NT2/D1 (cell line): ENCODE data around the gene POU2F2.
"Not testable (repeated sequence)": the region's sequence is repeated elsewhere in the genome, so short reads cannot be mapped to it uniquely, and the experiment has no call there.

Experiments
- DNase-seq: peaks from one replicate; pipeline ENCODE4 v3.0.0-alpha.2; 2011; ENCODE audit warnings: low read depth, low spot score
- H3K27me3 ChIP-seq: 2 replicates; pipeline ENCODE4 v1.6.0; 2011; ENCODE audit warnings: mild to moderate bottlenecking; ENCODE audit not compliant: insufficient read length, insufficient read depth
- H3K36me3 ChIP-seq: 2 replicates; pipeline ENCODE4 v1.6.1; 2011; ENCODE audit warnings: mild to moderate bottlenecking, low read length, mixed read lengths; ENCODE audit not compliant: insufficient read depth, insufficient read length
- H3K4me1 ChIP-seq: 2 replicates; pipeline ENCODE4 v1.5.1; 2011; ENCODE audit not compliant: insufficient read depth, insufficient read length
- H3K4me3 ChIP-seq: 2 replicates; pipeline ENCODE4 v1.5.1; 2011; ENCODE audit warnings: low read depth; ENCODE audit not compliant: insufficient read length
- H3K9ac ChIP-seq: 2 replicates; pipeline ENCODE4 v1.6.0; 2011; ENCODE audit warnings: low read depth; ENCODE audit not compliant: insufficient read length
- H3K9me3 ChIP-seq: 2 replicates; pipeline ENCODE4 v1.5.1; 2011; ENCODE audit warnings: mild to moderate bottlenecking, low read length; ENCODE audit not compliant: insufficient read depth
- SUZ12 ChIP-seq: IDR thresholded peaks from 2 replicates; pipeline ENCODE4 v1.6.1; 2011; ENCODE audit not compliant: insufficient read length, insufficient read depth; ENCODE audit errors: extremely low read depth
- YY1 ChIP-seq: IDR thresholded peaks from 2 replicates; pipeline ENCODE4 v1.6.1; 2011; ENCODE audit not compliant: insufficient read length, insufficient read depth
- ZNF274 ChIP-seq: IDR thresholded peaks from 2 replicates; pipeline ENCODE4 v1.6.1; 2011; ENCODE audit warnings: mild to moderate bottlenecking, low read depth, low read length

POU2F2 gene

DNA sequence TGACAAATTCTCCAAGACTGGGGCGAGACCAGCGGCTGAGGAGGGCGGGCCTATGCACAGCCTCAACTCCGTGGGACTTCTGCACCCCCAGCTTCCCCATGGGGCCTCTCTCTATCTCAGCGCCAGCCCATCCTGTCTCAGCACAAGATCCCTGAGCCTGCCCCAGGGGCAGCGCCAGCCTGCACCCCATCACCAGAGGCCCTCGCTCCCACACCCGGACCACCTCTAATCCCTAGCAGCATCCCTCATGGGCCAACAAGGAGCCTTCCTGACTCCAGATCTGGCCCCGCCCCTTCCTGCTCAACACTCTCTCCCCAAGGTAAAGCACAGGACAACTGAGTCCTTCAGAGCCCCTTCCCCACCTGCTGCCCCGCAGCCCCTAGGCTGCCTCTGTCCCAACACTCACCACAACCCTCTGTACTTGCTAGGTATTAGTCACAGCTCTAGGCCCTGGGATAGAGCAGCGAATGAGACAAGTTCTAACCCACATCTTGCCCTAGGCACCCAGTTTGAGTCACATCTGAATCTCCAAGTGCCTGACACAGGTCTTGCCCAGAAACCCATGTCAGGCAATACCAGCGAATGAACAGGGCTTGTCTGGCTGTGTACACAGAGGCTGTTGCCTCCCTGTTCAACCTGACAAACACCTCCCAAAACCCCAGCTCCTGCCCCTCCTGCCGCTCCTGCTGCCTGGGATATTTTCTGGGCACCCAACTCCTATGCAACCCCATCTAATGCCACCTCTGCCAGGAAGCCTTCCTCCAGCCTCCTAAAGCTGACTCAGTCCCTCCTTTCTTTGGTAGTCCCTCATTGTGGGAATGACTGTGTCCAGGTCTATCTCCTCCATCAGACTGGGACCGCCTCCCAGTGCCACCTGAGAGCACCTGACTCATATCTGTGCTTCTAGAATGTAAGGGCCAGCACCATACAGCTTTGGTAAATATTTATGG lies 80.8 kb downstream of the POU2F2 start:
- Histone ChIP-seq H3K4me1 (peaks cover 3% of the 10 kb centered on the region), H3K9me3 (no peaks in the 10 kb centered on the region), H3K4me3 (no peak overlapping the region), H3K9ac (no peak overlapping the region), H3K36me3 (peaks cover 37% of the 10 kb centered on the region), H3K27me3 (no peaks in the 10 kb centered on the region)
- TF ChIP-seq SUZ12 (no peak), ZNF274 (no peak), YY1 (no peak)
- no peak for DNase-seq

DNA sequence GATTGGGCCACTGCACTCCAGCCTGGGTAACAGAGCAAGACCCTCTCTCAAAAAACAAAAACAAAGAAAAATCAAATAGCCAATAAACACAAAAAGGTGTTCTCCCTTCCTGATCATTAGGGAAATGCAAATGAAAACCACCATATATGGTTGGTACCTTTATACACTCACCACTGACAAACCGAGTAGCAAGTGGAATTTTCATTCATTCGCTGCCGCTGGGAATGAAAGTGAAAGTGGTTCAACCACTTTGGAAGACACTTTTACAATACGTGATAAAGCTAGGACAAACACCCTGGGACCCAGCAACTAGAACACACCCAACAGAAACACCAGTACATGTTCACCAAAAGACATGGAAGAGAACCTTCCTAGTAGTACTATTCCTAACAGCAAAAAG lies 83.3 kb downstream of the POU2F2 start:
- H3K4me1 ChIP-seq: peaks cover 3% of the 10 kb centered on the region
- no peaks in the 10 kb centered on the region for H3K27me3 ChIP-seq
- no peak for TF ChIP-seq ZNF274
- no peak for TF ChIP-seq SUZ12
- TF ChIP-seq YY1: no peak
- DNase-seq: no peak
- H3K4me3 ChIP-seq: no peak overlapping the region
- H3K36me3 ChIP-seq: peaks cover 22% of the 10 kb centered on the region
- no peaks in the 10 kb centered on the region for H3K9me3 ChIP-seq
- no peak overlapping the region for H3K9ac ChIP-seq

DNA sequence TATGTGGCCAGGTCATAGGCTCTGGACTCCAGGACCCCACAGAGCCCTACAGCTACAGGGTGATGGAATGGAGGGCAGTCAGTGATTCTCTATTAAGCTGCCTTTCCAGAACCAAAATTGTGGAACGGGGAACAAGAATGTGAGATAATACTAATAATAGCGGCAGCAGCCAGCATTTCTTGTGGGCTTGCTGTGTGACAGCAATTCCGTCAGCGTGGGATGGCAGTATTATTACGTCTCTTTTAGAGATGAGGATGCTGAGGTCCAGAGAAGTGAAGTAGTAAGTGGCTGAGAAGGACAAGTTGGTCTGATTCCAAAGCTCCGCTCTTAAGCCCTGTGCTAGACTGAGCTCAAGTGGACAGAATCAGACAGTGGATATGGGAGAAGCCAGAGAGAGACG lies 86.7 kb downstream of the POU2F2 start:
- DNase-seq: no peak
- Histone ChIP-seq H3K4me1 (no peaks in the 10 kb centered on the region), H3K27me3 (no peaks in the 10 kb centered on the region), H3K36me3 (peaks cover 15% of the 10 kb centered on the region), H3K9me3 (no peaks in the 10 kb centered on the region), H3K4me3 (no peak overlapping the region), H3K9ac (no peak overlapping the region)
- no peak for TF ChIP-seq ZNF274
- no peak for TF ChIP-seq SUZ12
- TF ChIP-seq YY1: no peak

DNA sequence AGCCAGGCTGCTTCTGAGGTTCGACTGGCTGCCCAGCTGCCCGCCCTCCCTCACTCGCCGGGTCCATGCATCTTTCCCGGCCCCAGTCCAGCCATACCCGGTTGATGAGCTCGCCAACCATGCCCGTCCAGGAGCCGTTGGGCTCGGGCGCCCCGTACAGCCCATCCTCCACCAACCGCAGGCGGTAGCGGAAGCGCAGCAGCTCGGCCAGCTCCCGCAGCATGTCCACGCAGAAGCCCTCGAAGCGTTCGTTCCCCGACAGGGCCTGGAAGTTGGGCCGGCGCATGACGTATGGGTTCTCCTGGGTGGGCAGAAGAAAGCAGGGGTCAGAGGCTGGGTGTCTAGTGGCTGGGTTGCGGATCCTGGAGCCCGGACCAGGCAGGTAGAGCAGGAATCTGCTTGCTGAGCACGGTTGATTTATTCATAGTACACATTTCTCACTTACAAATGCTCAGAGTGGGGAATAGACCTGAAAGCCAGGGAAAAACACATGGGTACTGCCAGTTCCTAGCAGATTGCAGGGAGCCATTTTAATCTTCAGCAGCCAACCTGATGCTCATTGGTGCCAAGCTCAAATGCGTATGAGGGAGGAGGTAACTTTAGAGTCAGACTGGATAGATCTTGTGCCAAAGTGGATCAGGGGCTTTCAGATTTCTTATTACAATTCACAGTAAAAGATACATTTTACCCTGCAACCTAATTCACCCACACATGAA lies 89.6 kb downstream of the POU2F2 start:
- DNase-seq: no peak
- H3K27me3 ChIP-seq: no peaks in the 10 kb centered on the region
- no peaks in the 10 kb centered on the region for H3K4me1 ChIP-seq
- TF ChIP-seq ZNF274 (no peak), YY1 (no peak), SUZ12 (no peak)
- no peak overlapping the region for H3K4me3 ChIP-seq
- H3K9me3 ChIP-seq: no peaks in the 10 kb centered on the region
- no peak overlapping the region for H3K9ac ChIP-seq
- H3K36me3 ChIP-seq: peaks cover 25% of the 10 kb centered on the region

DNA sequence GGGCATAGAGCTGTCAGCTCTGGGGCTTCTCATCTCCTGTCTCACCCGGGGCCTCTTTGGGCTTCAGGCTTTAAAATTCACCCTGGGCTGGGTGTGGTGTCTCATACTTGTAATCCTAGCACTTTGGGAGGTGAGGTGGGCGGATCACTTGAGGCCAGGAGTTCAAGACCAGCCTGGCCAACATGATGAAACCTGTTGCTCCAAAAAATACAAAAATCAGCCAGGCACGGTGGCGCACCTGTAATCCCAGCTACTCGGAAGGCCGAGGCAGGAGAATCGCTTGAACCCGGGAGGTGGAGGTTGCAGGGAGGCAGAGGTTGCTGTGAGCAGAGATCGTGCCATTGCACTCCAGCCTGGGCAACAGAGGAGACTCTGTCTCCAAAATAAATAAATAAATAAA lies 91.8 kb downstream of the POU2F2 start:
- H3K9ac ChIP-seq, H3K9me3 ChIP-seq, H3K27me3 ChIP-seq, H3K4me1 ChIP-seq, H3K4me3 ChIP-seq, DNase-seq: not testable (repeated sequence)
- H3K36me3 ChIP-seq: peaks cover 25% of the 10 kb centered on the region

DNA sequence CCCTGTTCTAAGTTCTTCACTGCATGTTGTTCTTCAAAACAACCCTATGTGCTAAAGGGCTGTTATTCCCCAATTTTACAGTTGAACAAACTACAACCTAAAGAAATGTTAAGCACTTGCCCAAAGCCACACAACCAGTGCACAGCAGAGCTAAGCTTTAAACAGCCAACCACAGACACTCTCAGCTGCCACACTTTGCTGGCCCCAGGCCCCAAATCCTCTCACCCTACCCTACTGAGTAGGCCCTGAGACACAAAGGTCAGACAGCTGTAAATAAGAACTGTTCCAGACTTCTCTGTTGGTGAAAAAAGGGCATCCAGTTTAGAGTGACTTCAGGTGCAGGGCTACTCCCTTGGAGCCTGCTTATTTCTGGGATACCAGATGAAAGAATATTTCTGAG lies 92.2 kb downstream of the POU2F2 start:
- DNase-seq: no peak
- Histone ChIP-seq H3K4me3 (no peak overlapping the region), H3K36me3 (peaks cover 25% of the 10 kb centered on the region), H3K4me1 (no peaks in the 10 kb centered on the region), H3K9me3 (no peaks in the 10 kb centered on the region), H3K9ac (no peak overlapping the region), H3K27me3 (no peaks in the 10 kb centered on the region)
- no peak for TF ChIP-seq YY1
- no peak for TF ChIP-seq SUZ12
- no peak for TF ChIP-seq ZNF274

DNA sequence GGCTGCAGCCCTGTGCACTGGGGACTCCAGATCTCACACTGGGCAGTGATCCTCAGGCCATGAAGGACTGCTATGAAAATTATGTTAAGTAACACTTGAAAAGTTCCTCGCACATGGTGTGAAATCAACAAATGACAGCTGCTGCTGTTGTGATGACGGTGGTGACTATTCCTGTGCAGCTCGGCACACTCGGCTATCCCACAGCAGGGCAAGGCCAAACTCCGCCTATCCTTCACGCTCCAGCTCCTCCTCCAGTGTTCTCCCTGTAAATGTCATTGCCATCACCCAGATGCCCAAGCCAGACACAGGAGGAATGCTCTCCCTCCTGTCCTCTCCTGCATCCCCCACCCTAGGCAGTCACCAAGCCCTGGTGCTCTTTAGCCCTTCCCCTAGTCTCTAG lies 93.6 kb downstream of the POU2F2 start:
- Histone ChIP-seq H3K4me3 (no peak overlapping the region), H3K27me3 (no peaks in the 10 kb centered on the region), H3K9ac (no peak overlapping the region), H3K36me3 (peaks cover 25% of the 10 kb centered on the region), H3K4me1 (no peaks in the 10 kb centered on the region), H3K9me3 (no peaks in the 10 kb centered on the region)
- no peak for DNase-seq
- TF ChIP-seq ZNF274 (no peak), SUZ12 (no peak), YY1 (no peak)
